AG20443 (cell line): ENCODE data around the gene RPL39L.

ENCODE experiments used
- DNase-seq: peaks from one replicate; pipeline ENCODE4 v3.0.0; 2012; ENCODE audit warnings: low spot score, mixed read lengths

Gene RPL39L

DNA sequence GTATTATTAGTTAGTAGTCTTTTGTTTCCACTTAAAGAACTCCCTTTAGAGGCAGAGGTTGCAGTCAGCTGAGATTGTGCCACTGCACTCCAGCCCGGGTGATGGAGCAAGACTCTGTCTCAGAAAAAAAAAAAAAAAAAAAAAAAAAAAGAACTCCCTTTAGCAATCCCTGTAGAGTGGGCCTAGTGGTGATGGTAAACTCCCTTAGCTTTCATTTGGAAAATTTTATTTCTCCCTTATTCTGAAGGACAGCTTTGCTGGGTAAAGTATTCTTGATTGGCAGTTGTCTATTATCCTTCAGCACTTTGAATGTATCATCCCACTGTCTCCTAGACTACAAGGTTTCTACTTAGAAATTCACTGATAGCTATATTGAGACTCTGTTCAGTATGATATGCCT lies 46.0 kb downstream of the RPL39L start:
- no peak for DNase-seq

- no peak for DNase-seq
These were observed 50.6 kb downstream of the RPL39L start for GRCh38 chr3:187088701-187089100.

DNA sequence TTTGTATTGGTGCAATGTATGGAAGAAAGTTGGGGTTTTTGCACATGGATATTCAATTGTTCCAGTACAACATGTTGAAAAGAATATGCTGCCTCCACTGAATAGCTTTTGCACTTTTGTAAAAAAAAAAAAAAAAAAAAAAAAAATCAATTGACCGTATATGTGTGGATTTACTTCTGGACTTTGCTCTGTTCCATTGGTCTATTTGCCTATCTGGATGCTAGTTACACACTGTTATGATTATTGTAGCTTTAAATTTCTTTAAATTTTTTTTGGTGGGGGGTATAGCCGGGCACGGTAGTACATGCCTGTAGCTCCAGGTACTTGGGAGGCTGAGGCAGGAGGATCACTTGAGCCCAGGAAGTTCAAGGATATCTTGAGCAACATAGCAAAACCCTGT lies 52.5 kb downstream of the RPL39L start:
- no peak for DNase-seq

- DNase-seq, result no peak
These were observed 53.4 kb downstream of the RPL39L start for GRCh38 chr3:187085933-187086332.

GRCh38 chr3:187085021-187085666 lies 54.2 kb downstream of the RPL39L start:
- no peak for DNase-seq

GRCh38 chr3:187084580-187084979 lies 54.7 kb downstream of the RPL39L start:
- DNase-seq, result no peak

GRCh38 chr3:187084126-187084525 lies 55.2 kb downstream of the RPL39L start:
- no peak for DNase-seq

GRCh38 chr3:187082758-187083375 lies 56.4 kb downstream of the RPL39L start:
- DNase-seq, result no peak

- no peak for DNase-seq
These were observed 58.4 kb downstream of the RPL39L start for GRCh38 chr3:187080799-187081450.

GRCh38 chr3:187079090-187080022 lies 59.9 kb downstream of the RPL39L start:
- DNase-seq, result no peak

GRCh38 chr3:187077537-187077936 lies 61.8 kb downstream of the RPL39L start:
- no peak for DNase-seq

DNA sequence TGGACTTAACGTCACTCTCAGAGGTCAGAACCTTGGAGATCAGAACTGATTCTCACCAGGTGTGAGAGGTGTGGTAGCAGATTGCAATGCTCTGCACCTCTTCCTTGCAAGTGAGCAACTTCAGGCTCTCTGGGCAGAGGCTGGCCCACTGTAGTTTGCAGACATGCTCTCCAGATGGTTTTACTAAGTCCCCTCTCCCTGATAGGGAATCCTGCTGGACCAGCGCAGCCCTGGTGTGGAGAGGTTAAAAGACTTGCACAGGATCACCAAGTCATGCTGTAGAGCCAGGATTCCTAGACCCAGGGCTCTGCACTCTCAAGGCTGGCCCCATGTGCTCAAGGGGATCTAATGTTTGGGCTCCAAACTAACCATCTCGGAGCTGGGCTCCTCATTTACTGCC lies 62.2 kb downstream of the RPL39L start:
- no peak for DNase-seq

- DNase-seq, result no peak
These were observed 63.0 kb downstream of the RPL39L start for GRCh38 chr3:187076297-187076696.

GRCh38 chr3:187074846-187075245 lies 64.5 kb downstream of the RPL39L start:
- DNase-seq, result no peak

DNA sequence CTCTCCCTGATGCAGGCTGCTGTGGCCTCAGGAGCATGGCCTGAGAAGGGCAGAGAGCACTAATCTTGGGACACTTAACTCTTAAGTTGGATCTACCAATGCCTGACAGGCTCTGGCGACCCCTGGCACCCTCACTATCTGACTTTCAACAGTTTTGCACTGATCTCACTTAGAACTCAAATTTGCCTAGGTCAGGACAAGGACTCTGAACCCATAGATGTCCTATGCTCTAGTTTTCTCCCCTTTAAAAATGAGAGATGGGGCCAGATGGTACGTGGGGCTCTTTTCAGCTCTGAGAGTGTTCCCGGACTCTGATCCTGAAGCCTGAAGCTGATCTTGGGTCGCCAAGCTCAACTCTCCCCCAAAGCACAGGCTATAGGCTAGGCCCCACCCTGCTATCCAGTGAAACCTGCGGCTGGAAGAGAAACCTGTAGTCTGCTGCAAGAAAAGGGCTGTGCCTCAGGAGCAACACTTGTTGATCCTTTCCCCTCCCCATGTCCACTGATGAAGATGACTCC lies 65.7 kb downstream of the RPL39L start:
- no peak for DNase-seq

DNA sequence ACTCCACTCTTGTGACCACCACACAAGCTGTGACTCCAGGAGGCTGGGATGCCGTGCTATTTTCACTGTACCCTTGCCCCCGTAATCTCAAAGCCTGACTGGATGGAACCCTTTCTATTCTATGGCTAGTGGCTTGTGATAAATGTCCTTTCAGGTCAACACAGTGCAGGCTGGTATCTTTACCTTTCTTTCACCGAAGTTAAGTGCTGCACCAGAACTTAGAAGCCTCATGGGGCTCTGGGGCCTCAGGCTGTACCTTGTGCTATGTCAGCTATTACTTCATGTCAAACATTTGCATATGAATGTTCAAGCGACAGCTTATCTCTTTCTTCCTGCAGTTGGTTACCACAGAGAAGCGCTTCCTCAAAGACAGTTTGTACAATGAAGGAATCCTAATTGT lies 66.8 kb downstream of the RPL39L start:
- no peak for DNase-seq

- DNase-seq, result no peak
These were observed 67.2 kb downstream of the RPL39L start for GRCh38 chr3:187072102-187072501.
